SIG-M5 treated with dmso at 0.1 percent for 504 hours (cell line): ENCODE data around the gene SSTR4.

Experiments
- DNase-seq: peaks from one replicate; lab custom pipeline; 2025; ENCODE audit not compliant: unreplicated experiment; lab: John Stamatoyannopoulos, UW

The SSTR4 gene

DNA sequence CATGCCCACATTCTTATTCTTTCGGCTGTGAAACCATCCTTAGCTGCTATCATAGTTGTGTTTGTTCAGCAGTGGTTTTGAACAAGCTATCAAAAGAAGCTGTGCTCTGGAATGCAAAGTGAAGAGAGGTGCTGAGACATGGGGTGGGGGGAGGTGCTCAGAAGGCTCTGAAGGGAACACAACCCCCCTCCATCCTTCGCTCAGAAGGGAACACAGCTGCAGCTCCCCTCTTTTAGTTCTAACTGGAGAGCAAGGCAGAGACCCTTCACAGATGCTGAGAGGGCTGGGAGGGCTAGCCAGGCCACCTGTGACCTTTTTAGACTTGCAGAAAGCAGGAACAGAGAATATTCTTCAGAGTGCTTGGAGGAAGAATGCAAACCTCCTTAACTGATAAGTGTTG, 17.6 kb upstream of the SSTR4 start:
- no peak for DNase-seq

GRCh38 chr20:23018432-23018831, 16.7 kb upstream of the SSTR4 start:
- no peak for DNase-seq

- DNase-seq, result no peak
These were observed 16.2 kb upstream of the SSTR4 start for GRCh38 chr20:23018941-23019340.

DNA sequence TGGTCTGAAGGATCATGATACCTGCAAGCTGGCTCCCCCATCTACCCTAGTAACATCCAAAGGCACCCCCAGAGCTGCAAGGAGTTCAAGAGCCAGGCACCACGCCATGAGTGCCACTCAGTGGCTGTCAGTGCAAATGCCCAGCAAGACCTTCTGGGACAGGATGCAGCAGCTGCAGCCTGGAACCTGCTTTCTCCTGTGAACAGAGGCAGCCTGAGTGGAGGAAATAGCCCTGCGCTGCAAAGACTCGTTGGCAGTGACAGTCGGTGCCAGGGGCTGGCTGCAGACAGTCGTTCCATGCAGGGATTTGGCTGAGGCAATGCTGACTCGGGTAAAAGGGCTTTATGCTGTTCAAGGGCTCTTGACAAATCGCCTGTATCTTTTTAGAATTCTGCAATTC, 15.7 kb upstream of the SSTR4 start:
- DNase-seq, result no peak

- no peak for DNase-seq
These were observed 14.7 kb upstream of the SSTR4 start for GRCh38 chr20:23020230-23021018.

GRCh38 chr20:23021541-23021940, 13.6 kb upstream of the SSTR4 start:
- DNase-seq, result peak; percentile 11

- DNase-seq, result no peak
These were observed 13.2 kb upstream of the SSTR4 start for GRCh38 chr20:23021951-23022350.

GRCh38 chr20:23022849-23023248, 12.3 kb upstream of the SSTR4 start:
- DNase-seq, result no peak

- DNase-seq, result no peak
These were observed 11.4 kb upstream of the SSTR4 start for GRCh38 chr20:23023621-23024177.

DNA sequence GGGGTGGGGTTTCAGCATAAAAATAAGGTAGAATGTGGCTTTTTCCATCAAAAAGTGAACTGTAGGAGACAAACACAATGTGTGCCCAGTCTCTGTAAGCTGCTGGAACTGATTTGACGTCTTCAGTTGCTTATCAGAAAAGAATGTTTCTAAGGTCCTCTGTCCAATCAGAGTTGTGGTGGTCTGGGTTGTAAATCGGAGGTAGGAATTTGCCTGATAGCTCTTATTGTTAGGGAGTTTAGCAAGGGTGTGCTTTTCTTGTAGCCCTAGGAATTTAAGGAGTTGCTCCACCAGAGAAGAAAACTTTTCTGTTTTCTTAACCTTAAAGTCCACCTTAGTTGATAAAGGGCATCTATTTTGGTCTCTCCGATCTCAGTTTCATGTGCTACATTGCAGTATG, 10.4 kb upstream of the SSTR4 start:
- no peak for DNase-seq

- DNase-seq, result peak; percentile 85
These were observed 9.6 kb upstream of the SSTR4 start for GRCh38 chr20:23025503-23025902.

DNA sequence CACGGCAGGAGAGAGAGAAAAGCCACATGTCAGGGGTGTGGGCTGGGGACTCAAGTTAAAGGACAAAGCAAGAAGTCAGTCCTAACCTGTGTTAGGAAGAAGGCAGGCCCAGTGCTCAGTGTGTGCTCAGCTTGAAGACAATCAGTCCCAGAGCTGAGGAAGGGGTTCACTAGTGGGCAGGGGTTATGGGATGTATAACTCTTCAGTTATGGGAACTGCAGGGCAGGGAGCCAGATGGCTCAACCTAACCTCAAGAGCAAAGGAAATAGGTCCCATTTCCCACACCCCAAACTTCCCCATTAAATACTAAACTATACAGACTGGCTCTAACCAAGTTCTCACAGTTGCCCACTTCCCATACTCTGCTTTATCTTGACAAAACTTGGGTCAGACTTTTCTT, 7.4 kb upstream of the SSTR4 start:
- DNase-seq, result peak; percentile 50

DNA sequence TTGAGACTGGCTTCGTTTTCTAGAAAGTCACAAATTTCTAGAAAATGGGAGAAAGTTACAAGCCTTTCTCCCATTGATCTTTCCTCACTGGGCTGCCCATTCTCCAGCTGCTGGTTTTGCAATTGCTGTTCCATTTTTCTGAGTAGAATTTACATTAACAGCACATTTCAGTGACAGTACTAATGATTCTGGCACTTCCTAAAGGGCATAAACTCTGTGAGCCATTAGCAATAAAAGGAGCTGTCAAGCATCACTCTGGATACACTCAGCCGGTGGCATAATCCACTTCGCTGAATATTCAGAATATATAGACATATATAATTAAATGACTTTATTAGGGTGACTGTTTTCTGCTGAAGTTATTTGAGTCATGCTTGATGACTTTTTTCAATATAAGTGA, 6.7 kb upstream of the SSTR4 start:
- no peak for DNase-seq

DNA sequence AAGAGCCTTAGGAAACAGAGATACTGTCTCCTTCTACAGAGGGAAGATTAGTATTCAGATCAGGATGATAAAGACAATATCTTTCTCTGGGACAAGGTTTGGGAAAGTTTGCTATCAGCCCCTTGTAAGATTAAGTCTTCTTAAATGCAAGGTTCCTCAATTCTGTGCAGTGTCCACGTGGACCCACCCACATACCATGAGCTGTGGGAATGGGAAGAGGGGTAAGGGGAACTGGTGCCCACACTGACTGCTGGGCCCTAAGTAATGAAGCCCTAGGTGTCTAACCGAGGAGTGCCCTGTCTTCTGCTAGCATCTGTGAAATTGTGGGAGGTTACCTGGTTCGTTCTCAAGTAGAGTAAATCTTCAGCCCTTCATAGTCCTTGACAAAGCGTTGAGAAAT, 5.8 kb upstream of the SSTR4 start:
- no peak for DNase-seq

- DNase-seq, result no peak
These were observed 3.8 kb upstream of the SSTR4 start for GRCh38 chr20:23031346-23031745.

- no peak for DNase-seq
These were observed 2.9 kb upstream of the SSTR4 start for GRCh38 chr20:23032056-23032749.

DNA sequence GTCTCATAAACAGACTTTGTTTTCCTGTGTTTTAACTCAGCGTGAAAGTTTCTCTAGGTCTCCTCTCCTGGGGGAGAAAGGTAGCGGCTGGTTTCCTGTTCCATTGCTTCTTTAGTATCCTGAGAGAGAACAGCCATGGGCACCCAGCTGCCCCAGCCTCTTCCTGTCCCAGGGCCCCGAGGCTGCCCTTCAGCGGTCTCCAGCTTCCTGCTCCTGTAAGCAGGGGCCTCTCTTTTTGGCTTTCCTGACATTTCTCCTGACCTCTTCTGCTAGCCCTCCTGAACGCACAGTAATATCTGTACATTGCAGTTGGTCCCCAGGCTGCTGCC, 2.4 kb upstream of the SSTR4 start:
- DNase-seq, result no peak

DNA sequence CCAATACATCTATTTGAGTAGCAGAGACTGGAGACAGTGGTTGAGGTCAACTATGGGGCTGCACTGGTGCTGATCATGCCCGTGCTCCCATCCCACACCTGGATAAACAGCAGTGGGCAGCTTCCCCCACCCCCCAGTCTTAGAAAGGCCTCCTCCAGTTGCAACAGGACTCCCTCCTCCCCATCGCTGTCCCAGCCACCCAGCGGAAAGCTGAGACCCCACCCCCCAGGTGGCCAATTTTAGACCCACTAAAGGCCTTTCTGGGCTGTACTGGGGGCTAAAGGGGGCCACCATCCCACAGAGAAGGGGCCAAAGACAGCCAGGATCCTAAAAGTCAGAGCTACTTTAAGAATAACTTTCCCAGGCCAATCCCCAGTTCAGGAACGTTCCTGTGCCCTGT, 1.2 kb upstream of the SSTR4 start:
- no peak for DNase-seq

- no peak for DNase-seq
These were observed 619 bp downstream of the SSTR4 start for GRCh38 chr20:23035731-23036130.

- no peak for DNase-seq
These were observed 1.3 kb downstream of the SSTR4 start for GRCh38 chr20:23036371-23036770.

GRCh38 chr20:23037017-23037481, 1.9 kb downstream of the SSTR4 start:
- no peak for DNase-seq

DNA sequence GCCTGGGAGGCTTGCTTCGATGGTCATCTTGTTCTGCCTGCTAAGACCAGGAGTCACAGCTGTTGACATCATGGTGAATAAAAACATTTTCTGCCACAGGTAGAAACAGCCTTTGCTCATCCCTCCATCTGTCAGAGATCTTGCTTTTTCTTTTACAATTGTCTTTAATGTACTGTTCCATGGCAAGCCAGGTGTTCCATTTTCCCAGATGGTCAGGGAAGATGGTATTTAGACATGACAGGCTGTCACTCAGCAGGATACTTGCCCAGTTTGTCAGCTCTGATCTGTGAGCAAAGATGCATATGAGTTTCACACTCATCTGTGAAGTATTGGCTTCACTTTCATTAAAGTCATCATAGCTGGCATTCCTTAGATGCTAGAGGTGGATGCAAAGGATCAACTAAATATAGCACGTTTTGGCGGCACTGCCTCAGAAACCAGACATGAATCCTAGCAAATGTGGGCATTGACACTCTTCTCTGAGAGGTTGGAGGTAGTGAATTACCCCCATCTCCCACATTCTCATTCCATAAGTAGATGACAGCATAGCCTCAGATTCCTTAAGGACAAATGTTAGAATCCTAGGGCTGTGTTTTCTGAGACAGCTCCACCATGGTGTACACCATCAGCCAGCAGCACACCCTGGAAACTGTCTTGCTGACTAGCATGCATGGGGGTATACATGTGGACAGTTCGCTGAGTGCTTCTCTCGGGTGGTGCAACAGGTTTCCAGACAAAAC, 4.2 kb downstream of the SSTR4 start:
- no peak for DNase-seq
